Non-pigmented ciliary epithelial cell (primary cell): ENCODE results near the gene FADS1.

Experiments used
- DNase-seq: peaks from one replicate; pipeline ENCODE4 v3.0.0-alpha.2; 2010; ENCODE audit warnings: low read depth

FADS1 gene

DNA sequence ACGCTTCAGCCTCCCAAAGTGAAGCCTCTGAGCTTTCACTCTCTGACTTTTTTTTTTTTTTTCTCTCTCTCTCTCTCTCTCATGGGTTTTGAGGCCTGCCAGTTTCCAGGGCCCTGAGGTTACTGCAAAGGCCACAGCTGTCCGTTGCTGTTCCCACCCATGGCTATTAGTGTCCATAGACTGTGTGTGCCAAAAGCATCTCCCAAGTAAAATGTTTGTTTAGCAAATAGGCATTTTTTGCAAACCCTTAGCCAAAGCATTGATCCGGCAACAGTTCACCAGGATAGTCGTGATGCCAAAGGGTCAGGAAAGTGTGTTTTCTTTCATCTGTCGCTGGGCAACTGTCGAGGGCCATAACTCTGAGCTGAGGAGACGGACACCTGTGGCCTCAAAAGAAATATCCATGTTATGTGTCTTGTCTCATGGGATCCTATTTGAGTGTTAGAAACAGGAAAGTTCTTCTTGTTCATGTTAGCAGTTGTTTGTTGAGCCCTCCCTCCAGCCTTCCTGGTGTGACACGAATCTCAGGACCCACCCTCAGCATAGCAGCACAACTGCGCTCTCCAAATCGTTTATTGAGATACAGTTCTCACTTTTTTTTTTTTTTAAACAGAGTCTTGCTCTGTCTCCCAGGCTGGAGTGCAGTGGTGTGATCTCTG, 29.7 kb upstream of the FADS1 start:
- no peak for DNase-seq

DNA sequence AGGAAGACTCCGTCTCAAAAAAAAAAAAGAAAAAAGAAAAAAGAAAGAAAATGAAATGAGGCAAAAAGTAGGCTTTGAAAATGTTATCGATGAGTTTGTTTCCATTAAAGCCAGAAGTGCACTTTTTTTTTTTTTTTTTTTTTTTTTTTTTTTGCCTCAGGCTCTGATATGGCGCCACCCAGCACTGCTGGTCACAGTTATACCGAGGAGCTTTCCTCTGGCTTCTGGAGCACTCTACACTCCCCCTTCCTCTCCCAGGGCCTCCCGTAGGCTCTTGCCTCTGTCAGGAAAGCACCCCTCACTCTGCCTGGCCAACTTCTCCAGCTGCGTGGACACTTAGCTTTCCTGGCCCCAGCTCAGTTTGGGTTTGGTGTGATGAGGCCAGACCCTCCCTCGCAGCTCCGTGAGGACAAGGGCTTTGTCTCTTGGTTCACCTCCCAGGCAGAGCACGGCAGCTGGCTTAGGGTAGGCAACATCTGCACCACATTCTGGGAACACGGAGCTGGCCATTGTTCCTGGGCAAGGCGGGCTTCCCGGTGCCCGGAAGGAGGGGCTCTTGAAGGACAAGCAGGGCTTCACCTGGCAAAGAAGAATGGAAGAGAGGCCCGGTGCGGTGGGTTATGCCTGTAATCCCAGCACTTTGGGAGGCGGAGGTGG, 28.2 kb upstream of the FADS1 start:
- DNase-seq = no peak

DNA sequence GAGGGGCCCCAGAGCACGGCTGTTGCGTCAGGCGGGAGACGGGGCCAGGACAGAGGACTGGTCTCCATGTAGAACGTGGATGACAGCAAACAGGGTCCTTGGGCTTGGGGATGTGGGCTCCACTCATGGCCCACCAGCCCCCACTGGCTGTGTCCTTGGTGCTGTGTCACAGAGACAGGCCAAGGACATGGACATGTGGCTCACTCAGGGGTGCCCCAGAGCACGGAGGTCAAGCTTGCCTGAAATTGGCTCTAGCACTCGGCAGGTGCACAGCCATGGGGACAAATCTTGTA, 25.7 kb upstream of the FADS1 start:
- DNase-seq = no peak

DNA sequence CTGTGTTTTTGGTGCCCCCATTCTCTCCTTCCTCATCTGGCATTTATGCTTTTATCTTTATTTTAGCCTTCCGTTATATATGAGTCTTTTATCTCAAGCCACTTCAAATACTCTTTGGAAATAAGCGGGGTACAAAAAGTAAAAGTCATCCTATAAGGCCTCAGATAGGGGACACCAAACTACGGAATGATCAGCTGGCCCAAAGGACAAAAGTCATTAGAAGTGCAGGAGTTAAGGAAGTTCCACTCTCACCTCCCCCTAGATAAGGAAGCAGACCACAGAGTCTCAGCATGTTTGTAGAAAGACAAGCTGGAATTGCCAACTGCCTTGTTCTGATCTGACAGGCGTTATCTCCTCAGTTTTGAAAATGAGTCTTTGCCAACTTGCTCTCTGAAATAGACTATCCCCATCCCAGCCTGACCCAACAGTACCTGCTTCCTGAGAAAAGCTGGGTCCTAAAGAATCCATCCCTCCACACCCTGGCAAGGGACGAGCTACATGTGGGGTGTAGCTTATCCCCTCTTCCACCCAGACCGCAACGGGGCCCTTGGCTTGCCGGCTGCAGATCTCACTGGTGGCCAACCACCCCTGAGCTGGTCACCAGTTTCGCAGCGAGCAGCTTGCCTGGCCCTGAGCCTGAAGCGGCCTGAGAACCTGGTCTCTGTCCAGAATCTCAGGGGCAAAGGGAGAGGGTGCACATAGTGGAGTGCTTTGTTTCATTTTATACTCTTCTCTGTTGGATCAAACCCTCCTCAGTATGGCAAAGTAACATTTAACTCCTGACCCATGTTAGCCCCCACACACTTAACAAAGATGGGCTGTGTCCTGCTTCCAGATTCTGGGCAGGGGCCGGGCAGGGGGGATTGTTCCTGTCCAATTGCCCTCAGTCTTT, 25.1 kb upstream of the FADS1 start:
- DNase-seq = no peak

DNA sequence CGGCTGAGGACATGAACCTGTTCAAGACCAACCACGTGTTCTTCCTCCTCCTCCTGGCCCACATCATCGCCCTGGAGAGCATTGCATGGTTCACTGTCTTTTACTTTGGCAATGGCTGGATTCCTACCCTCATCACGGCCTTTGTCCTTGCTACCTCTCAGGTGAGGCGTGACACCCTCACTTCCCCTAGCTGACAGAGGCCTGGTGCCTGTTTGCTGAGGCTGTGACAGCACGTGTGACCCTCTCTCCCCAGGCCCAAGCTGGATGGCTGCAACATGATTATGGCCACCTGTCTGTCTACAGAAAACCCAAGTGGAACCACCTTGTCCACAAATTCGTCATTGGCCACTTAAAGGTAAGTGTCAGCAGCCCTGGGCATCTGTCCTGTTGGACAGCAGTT, 23.6 kb upstream of the FADS1 start:
- no peak for DNase-seq

DNA sequence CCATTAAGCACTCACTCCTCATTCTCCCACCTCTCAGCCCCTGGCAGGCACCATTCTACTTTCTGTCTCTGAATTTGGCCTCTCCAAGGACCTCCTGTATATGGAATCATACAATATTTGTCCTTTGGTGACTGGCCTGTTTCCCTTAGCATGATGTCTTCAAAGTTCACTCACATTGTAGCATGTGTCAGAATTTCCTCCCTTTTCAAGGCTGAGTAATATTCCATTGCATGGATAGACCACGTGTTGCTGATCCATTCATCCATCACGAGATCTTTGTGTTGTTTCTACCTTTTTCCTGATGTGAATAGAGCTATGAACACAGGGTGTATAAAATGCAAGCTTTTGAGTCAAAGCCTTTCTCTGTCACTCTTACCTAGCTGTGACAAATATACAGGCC, 22.9 kb upstream of the FADS1 start:
- no peak for DNase-seq

GRCh38 chr11:61838921-61839320, 22.1 kb upstream of the FADS1 start:
- DNase-seq = no peak

- DNase-seq = no peak
Observed at GRCh38 chr11:61838501-61838900, 21.7 kb upstream of the FADS1 start.

DNA sequence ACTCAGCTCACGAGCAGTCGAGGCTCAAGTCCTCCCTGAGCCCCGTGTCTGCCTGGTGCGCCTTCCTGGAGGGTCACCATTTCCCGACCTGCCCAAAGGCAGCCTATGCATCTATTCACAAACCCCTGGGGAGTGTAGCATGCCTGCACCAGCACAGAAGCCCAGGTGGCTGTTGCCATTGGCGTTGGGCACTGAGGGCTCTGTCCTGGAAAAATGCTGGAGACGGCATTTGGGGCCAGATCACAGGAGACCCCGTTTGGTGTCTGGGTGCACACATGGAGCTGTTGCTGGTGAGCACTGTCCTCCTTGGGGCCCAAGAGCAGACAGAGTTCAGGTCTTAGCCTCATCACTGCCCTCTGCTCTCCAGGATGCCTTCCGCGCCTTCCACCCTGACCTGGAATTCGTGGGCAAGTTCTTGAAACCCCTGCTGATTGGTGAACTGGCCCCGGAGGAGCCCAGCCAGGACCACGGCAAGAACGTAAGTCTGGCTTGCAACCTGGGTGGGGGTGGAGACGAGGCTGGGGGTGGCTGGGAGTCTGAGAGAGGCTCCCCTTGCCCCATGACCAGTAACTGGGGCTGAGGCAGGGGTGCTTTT, 20.7 kb upstream of the FADS1 start:
- no peak for DNase-seq

DNA sequence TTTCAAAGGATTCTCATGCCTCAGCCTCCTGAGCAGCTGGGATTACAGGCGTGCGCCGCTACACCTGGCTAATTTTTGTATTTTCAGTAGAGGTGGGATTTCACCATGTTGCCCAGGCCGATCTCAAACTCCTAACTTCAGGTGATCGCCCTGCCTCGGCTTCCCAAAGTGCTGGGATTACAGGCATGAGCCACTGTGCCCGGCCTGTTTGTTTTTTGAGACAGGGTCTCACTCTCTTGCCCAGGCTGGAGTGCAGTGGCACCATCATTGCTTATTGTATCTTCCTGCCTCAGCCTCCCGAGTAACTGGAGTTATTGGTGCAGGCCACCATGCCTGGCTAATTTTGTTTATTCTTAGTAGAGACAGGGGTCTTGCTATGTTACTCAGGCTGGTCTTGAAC, 19.4 kb upstream of the FADS1 start:
- no peak for DNase-seq

DNA sequence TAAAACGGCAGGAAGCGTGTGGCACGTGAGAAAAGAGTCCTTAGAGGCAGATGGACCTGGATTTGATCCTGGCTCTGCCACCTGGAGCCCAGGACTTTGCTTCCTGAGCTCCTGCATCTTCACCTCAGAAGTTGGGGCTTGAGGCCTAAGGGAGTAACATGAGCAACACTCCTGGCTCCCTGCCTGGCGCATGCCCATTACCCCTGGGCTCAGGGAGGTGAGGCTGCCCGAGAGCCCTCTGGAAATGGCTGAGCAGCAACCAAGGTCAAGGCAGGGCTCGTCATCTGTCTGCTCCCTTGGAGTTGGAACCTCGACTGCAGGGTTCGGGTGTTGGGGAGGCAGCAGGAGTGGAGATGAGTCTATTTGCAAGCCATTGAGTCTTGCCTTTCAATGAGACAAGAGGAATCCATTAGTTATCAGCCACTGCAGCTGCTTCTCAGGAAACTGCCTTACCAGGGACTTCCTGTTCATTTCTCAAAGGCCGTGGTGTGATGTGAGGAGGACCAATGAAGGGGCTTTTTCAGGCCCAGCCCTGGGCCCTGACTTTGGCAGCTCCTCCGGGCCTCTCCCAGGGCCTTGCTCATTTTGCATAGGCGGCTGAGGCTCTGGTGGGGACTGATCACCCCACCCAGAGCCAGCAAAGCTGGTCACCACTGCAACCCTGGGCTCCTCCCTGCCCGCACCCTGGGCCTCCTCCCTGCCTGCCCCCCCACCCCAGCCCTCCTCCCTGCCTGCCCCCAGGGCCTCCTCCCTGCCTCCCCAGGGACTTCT, 17.7 kb upstream of the FADS1 start:
- no peak for DNase-seq

- no peak for DNase-seq
Observed at GRCh38 chr11:61833926-61834277, 17.1 kb upstream of the FADS1 start.

DNA sequence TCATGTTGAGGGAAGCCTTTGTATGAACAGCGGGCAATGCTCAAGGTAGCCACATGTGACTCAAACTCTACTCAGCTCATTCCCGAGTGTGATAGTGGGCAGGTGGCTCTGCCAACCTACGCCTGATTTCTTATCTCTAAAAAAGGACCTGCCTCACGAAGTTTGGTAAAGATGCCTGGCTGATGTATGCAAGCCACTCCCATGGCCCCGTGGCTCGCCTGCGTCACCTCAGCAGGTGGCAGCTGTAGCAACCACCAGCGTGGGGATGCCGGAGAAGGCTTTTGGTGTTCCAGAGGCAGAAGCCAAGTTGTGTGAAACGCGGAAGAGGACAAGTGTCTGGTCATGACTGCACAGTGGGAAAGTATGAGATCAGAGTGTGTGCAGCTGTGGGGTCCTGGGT, 16.7 kb upstream of the FADS1 start:
- no peak for DNase-seq

DNA sequence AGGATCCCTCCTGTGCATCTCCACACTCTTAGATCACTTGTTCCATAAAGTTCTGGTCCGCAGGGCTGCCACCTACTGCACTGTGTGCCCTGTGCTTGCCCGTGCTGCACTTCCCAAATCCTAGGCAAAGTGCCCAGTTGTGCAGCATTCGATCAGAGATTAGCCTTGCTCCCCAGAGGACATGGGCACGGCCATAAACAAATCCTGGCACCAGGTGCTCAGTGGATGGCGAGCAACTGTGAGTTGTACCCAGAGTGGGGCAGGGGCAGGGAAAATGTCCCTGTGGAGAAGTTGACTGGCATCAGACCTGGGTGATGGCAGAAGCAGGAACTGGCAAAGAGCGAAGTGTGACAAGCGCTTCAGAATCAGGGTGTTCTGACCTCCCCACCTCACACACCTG, 16.0 kb upstream of the FADS1 start:
- DNase-seq = no peak

GRCh38 chr11:61832207-61832606, 15.4 kb upstream of the FADS1 start:
- no peak for DNase-seq

DNA sequence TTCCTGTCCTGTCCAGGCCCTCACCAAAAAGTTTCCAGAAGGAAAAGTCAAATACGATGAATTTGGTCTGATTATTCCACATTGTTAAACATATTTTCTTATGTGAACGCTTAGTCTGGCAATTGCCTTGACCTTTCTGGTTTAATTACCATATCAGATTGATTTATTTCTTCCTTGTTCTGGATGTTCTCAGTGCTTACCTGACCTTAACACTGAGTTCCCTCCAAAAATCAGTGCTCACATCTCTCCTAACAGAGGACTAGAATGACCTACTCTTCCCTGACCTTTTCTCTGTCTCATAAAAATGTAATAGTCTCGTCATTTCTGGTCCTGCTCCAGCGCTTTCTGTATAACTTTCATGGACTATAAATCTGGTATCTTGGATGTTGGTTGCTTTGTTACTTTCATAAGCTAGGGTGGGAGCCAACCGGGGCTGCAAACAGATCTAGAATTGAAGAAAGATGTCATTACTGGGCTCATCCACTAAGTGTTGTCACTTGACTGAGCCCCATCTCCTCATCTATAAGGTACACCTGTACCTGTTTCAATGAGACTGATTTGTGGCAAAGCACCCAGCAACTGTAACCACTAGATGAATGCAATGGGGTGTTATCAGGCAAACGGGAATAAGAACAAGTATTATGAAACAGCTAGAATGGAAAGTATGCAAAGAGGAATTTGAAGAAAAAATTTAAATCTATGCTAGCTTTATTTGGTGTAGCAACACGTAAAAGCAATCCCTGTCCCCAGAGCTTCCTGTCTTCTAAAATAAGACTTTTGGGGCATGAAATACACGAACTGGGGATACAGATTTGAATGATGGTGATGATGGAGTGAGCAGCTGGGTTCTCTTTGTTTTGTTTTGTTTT, 13.7 kb upstream of the FADS1 start:
- no peak for DNase-seq

DNA sequence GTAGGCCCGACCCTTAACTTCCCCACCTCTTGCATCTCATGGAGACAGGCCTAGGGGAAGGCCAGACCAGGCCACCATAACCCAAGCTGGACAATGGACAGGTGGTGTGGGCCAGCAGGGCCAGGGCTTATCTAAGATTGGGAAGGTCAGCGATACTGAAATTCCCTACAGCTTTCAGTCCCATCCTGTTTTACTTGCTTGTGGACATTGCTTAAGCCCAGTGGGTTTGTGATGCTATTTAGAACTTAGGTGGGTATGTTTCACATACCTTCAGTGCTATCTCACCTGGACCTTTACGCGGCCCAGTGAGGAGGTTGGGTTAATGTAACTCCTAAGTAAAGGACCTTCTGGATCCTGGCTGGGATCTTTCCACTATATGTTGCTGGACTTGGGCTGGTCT, 13.0 kb upstream of the FADS1 start:
- DNase-seq = no peak

DNA sequence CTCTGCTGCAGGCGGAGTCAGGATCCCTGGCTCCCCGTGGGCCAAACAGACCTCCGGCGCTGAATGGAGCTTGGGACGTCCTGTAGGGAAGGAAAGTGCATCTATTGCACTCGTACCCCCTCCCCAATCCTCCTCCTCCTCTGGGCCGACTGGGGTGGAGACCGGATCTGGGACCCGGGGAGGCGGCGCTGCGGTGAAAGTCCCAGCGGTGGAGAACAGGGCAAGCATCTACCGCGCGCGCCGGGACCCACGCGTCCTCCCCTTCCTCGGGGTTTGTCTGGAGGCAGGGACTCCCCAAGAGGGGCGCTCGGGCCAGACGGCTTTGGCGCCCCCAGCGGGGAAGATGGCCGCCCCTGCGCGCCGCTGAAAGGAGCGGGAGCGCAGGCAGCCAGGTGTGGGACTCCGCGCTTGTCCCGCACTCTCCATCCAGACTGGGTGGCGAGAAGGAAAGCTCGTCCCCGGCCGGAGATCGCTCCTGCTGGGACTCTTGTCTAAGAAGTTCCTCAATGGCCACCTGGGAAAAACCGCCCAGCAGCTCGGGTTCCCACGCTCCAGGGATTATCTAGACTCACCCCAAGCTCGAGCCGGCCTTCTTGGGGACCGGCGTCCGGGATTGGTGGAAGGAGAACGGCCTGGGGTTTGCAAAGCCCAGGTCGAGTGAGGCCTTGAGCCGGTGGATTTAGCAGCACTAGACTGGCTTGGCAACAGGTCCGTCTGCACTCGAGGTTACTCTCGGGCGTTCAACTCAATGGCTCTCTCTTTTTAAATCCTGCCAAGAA, 12.0 kb upstream of the FADS1 start:
- no peak for DNase-seq

DNA sequence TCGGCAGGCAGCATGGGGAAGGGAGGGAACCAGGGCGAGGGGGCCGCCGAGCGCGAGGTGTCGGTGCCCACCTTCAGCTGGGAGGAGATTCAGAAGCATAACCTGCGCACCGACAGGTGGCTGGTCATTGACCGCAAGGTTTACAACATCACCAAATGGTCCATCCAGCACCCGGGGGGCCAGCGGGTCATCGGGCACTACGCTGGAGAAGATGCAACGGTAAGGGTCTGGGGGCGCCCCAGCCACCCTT, 11.5 kb upstream of the FADS1 start:
- no peak for DNase-seq

DNA sequence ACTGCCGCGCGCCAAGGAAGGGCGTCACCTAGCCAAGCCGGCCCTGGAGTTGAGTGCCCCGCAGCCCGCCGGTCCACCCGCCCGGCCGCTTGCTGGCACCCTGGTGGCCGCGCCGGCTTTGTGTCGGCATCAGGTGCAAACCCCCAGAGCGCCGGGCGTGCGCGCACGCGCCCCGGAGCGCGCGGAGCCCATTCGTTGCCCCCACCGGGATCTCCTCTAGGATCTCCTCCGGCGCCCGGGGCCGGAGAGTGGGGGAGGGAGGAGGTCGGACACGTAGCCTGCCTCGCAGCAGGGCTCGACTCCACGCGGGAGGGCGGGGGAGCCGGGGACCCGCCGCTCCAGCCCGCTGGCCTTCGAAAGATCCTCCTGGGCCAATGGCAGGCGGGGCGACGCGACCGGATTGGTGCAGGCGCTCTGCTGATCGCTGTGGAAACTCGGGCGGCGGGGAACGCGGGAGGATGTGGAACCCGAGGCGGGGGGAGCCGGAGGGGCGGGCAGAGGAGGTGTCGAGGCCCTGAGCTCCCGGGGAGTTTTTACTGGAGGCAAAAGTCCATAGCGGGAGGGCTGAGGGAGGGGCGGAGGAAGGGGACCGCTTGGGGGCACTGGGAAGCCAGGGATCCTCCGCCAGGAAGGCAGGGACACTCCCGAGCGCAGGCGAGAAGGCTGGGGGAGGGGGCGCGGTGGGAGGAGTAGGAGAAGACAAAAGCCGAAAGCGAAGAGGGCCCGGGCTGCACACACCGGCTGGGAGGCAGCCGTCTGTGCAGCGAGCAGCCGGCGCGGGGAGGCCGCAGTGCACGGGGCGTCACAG, 11.0 kb upstream of the FADS1 start, which contains the start of gene FADS2:
TSS of gene FADS2 (plus strand) at position 730 of the 808 bp plus-strand sequence. CDS start 91 bp downstream, outside the sequence.
- peak; percentile 85 for DNase-seq
